HepG2 (cell line): ENCODE measurements around the gene TFF1.

Source experiments
- HMG20B ChIP-seq: conservative IDR thresholded peaks from 2 replicates; pipeline ENCODE4 v1.6.1; 2016; ENCODE audit warnings: missing genetic modification reagents, missing compliant biosample characterization
- HNRNPUL1 ChIP-seq: fragments of 200-400 bp; formaldehyde crosslinking; IDR thresholded peaks from 2 replicates; pipeline ENCODE4 v1.6.1; 2017; ENCODE audit warnings: low read depth, mild to moderate bottlenecking, low read length, moderate library complexity
- MXD4 ChIP-seq: IDR thresholded peaks from 2 replicates; pipeline ENCODE4 v1.6.1; 2016; ENCODE audit warnings: mild to moderate bottlenecking, missing biosample characterization, missing genetic modification reagents
- POLR2A ChIP-seq, 2 experiments: IDR thresholded peaks; 2 replicates each; pipeline ENCODE4 v1.6.1; 2011; ENCODE audit warnings: low read depth in 2 of 2, low read length in 2 of 2, mild to moderate bottlenecking in 1 of 2, moderate library complexity in 1 of 2; ENCODE audit not compliant: insufficient read depth in 1 of 2
- RAD51 ChIP-seq: fragments of 450-650 bp; IDR thresholded peaks from 2 replicates; pipeline ENCODE4 v1.6.1; 2016; ENCODE audit warnings: borderline replicate concordance
- SIN3A ChIP-seq: IDR thresholded peaks from 2 replicates; pipeline ENCODE4 v1.6.1; 2011; ENCODE audit warnings: low read depth, mild to moderate bottlenecking, control low read depth, low read length, borderline replicate concordance
- SMC3 ChIP-seq: IDR thresholded peaks from 2 replicates; pipeline ENCODE4 v1.6.1; 2011; ENCODE audit warnings: low read length, improper control_type of control experiment
- STAT5B ChIP-seq: sonication (generic); formaldehyde crosslinking; IDR thresholded peaks from 2 replicates; pipeline ENCODE4 v1.4.0; 2020; ENCODE audit warnings: missing genetic modification reagents
- YY1 ChIP-seq: IDR thresholded peaks from 2 replicates; pipeline ENCODE4 v1.6.1; 2011; ENCODE audit warnings: low read length, low read depth, moderate library complexity, mild to moderate bottlenecking; ENCODE audit not compliant: insufficient read depth, insufficient replicate concordance
- ZBTB7B ChIP-seq: sonication (generic); formaldehyde crosslinking; IDR thresholded peaks from 2 replicates; pipeline ENCODE4 v1.4.0; 2020; ENCODE audit warnings: missing genetic modification reagents
- ZC3H4 ChIP-seq: sonication (generic); formaldehyde crosslinking; IDR thresholded peaks from 2 replicates; pipeline ENCODE4 v1.4.0; 2020; ENCODE audit warnings: missing genetic modification reagents, borderline replicate concordance
- ZNF20 ChIP-seq: sonication (generic); formaldehyde crosslinking; IDR thresholded peaks from 2 replicates; pipeline ENCODE4 v1.4.0; 2020; ENCODE audit warnings: mild to moderate bottlenecking, moderate library complexity, missing genetic modification reagents
- ZNF616 ChIP-seq: sonication (generic); formaldehyde crosslinking; IDR thresholded peaks from 2 replicates; pipeline ENCODE4 v1.5.0; 2020; ENCODE audit warnings: low read depth, mild to moderate bottlenecking, missing genetic modification reagents
- ZNF672 ChIP-seq: sonication (generic); formaldehyde crosslinking; IDR thresholded peaks from 2 replicates; pipeline ENCODE4 v1.8.1; 2022; ENCODE audit warnings: missing genetic modification reagents

DNA sequence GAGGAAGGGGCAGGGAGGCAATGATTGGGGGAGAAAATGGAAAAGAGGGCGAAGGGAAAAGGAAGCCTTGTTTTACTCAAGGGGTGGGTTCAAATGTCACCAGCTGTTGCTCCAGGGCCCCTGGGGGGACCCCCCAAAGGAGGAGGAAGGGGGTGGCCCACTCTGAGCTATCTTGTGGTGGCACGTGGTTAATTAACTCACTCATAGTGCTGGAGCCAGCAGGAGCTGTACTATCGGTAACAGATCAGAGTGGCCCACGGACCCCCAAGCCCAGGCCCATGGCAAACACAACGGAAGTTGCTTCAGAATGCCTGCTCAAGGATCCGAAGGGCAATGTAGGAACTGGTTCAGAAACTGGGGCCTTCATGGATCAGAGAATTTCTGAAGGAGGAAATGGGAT is 22.8 kb downstream of the TFF1 start:
- TF ChIP-seq ZC3H4 (CRISPR knock-in tag), result no peak
- no peak for TF ChIP-seq HNRNPUL1
- no peak for TF ChIP-seq RAD51
- TF ChIP-seq ZBTB7B (CRISPR knock-in tag), result no peak
- no peak for TF ChIP-seq MXD4
- no peak for TF ChIP-seq YY1
- TF ChIP-seq ZNF672 (CRISPR knock-in tag), result no peak
- TF ChIP-seq ZNF616 (CRISPR knock-in tag), result no peak
- TF ChIP-seq SIN3A, result no peak
- TF ChIP-seq SMC3, result no peak
- no peak for TF ChIP-seq POLR2A (IDR thresholded peaks at IDR 0.05; ENCODE audit: insufficient read depth in 1 of 2, low read depth in 2 of 2, low read length in 2 of 2)
- no peak for TF ChIP-seq ZNF20 (CRISPR knock-in tag)
- no peak for TF ChIP-seq HMG20B (CRISPR knock-in tag)
- no peak for TF ChIP-seq STAT5B (CRISPR knock-in tag)
